ENCODE measurements around the gene SLCO2B1.

Gene SLCO2B1

DNA sequence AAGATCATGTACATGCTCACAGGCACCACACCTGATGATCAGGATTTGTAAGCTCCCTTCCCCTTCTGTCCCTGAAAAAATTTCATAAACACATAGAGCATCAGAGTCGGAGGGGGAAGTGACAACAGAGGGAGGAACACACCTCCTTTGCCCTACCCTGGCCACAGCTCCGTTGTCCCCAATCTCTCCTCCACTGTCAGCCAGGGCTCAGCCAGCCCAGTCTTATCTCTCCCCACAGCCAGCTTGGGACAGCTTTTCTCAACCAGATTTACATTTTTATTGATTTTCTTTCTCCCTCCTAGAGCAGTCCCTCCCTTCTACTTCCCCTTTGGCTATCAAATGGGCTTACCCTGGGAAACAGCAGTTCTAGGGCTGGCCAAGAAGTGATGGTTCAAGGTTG is 57.5 kb downstream of the SLCO2B1 start:
- H3K4me1 ChIP-seq (ENCODE audit: low read depth, poor library complexity, severe bottlenecking), result no peaks in the 10 kb centered on the region
- H2AFZ ChIP-seq (ENCODE audit: low read depth), result no peak overlapping the region
- no peak overlapping the region for H3K4me2 ChIP-seq
- TF ChIP-seq, protein P1, sequence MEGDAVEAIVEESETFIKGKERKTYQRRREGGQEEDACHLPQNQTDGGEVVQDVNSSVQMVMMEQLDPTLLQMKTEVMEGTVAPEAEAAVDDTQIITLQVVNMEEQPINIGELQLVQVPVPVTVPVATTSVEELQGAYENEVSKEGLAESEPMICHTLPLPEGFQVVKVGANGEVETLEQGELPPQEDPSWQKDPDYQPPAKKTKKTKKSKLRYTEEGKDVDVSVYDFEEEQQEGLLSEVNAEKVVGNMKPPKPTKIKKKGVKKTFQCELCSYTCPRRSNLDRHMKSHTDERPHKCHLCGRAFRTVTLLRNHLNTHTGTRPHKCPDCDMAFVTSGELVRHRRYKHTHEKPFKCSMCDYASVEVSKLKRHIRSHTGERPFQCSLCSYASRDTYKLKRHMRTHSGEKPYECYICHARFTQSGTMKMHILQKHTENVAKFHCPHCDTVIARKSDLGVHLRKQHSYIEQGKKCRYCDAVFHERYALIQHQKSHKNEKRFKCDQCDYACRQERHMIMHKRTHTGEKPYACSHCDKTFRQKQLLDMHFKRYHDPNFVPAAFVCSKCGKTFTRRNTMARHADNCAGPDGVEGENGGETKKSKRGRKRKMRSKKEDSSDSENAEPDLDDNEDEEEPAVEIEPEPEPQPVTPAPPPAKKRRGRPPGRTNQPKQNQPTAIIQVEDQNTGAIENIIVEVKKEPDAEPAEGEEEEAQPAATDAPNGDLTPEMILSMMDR (conservative IDR thresholded peaks at IDR 0.05; ENCODE audit: low read depth, low read length), result no peak
- no peak overlapping the region for H3K4me3 ChIP-seq (IDR thresholded peaks at IDR 0.05; ENCODE audit: insufficient read depth, low read depth, low read length)
- no peaks in the 10 kb centered on the region for H4K20me1 ChIP-seq (ENCODE audit: insufficient read depth)
- H3K79me2 ChIP-seq (ENCODE audit: insufficient read depth, low read depth), result no peaks in the 10 kb centered on the region
- H3K9ac ChIP-seq, result no peak overlapping the region
- no peaks in the 10 kb centered on the region for H3K36me3 ChIP-seq (ENCODE audit: insufficient read depth)
- no peaks in the 10 kb centered on the region for H3K27me3 ChIP-seq (ENCODE audit: insufficient read depth, low read depth)
- no peak overlapping the region for H3K27ac ChIP-seq

DNA sequence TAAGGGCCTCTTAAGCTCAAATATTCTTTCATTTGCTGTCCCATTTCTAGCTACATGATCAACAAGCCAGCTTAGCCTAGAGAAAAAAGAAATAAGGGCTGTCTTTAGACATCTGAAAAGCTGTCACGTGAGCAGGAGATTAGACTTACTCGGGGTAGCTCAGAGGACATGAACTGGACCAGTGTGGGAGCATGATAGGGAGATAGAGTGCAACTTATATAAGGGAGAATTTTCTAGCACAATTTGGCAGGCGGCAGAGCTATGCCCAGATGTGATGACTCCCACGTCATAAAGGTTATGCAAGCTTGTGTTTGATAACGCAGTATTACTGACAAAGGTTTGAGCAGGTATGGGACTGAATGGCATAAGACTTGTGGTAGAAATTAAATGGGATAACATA is 61.5 kb downstream of the SLCO2B1 start:
- TF ChIP-seq, protein P1 (conservative IDR thresholded peaks at IDR 0.05; ENCODE audit: low read depth, low read length), result no peak
- H3K4me2 ChIP-seq, result no peak overlapping the region
- H3K4me3 ChIP-seq (IDR thresholded peaks at IDR 0.05; ENCODE audit: insufficient read depth, low read depth, low read length), result no peak overlapping the region
- no peak overlapping the region for H3K27ac ChIP-seq
- H3K36me3 ChIP-seq (ENCODE audit: insufficient read depth), result no peaks in the 10 kb centered on the region
- H3K4me1 ChIP-seq (ENCODE audit: low read depth, poor library complexity, severe bottlenecking), result no peaks in the 10 kb centered on the region
- H3K9ac ChIP-seq, result no peak overlapping the region
- no peaks in the 10 kb centered on the region for H3K27me3 ChIP-seq (ENCODE audit: insufficient read depth, low read depth)
- no peaks in the 10 kb centered on the region for H3K79me2 ChIP-seq (ENCODE audit: insufficient read depth, low read depth)
- H2AFZ ChIP-seq (ENCODE audit: low read depth), result no peak overlapping the region
- H4K20me1 ChIP-seq (ENCODE audit: insufficient read depth), result no peaks in the 10 kb centered on the region

DNA sequence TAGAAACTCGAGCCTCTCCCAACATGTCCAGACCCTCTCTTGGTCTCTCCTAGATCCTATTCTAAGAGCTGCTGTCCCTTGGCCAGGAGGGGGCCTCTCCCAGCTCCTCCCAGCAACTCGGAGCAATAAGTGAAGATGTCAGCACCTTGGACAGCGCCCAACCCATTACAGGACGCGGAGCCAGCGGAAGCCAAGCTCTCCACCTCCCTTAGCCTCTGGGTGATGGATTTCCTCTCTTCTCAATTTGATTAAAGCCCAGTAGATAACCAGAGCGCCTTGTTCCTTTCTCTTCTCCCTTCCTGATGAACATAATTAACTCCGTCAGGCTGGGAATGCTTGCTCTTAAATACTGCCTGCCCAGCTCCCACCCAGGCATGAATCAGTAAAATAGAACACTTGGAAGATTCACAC is 63.5 kb downstream of the SLCO2B1 start:
- TF ChIP-seq, protein P1 (conservative IDR thresholded peaks at IDR 0.05; ENCODE audit: low read depth, low read length), result no peak
- Histone ChIP-seq H3K9ac (no peak overlapping the region), H3K79me2 (ENCODE audit: insufficient read depth, low read depth) (no peaks in the 10 kb centered on the region), H2AFZ (ENCODE audit: low read depth) (no peak overlapping the region), H3K4me3 (IDR thresholded peaks at IDR 0.05; ENCODE audit: insufficient read depth, low read depth, low read length) (no peak overlapping the region), H3K36me3 (ENCODE audit: insufficient read depth) (no peaks in the 10 kb centered on the region), H3K4me1 (ENCODE audit: low read depth, poor library complexity, severe bottlenecking) (no peaks in the 10 kb centered on the region), H4K20me1 (ENCODE audit: insufficient read depth) (no peaks in the 10 kb centered on the region), H3K4me2 (no peak overlapping the region), H3K27me3 (ENCODE audit: insufficient read depth, low read depth) (no peaks in the 10 kb centered on the region), H3K27ac (no peak overlapping the region)

DNA sequence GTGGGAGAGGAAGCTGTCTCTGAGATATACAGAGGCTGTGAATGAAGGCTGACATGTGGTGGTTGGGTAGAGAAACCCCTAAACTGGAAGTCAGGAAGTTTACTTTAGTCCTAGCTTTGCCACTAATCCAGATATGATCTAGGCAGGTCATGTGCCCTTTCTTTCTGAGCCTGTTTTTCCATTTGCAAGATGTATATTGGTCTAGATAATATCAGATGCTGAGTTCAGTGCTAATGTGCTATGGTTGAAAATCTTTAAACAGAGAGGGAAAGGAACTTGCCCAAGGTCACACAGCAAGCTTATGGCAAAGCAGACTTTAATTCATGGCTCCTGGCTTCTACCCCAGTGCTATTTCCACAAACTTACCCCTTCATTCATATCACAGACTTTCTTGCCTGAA is 63.9 kb downstream of the SLCO2B1 start:
- H2AFZ ChIP-seq (ENCODE audit: low read depth), result no peak overlapping the region
- H4K20me1 ChIP-seq (ENCODE audit: insufficient read depth), result no peaks in the 10 kb centered on the region
- no peak overlapping the region for H3K9ac ChIP-seq
- no peak overlapping the region for H3K27ac ChIP-seq
- H3K4me2 ChIP-seq, result no peak overlapping the region
- H3K36me3 ChIP-seq (ENCODE audit: insufficient read depth), result no peaks in the 10 kb centered on the region
- no peaks in the 10 kb centered on the region for H3K27me3 ChIP-seq (ENCODE audit: insufficient read depth, low read depth)
- TF ChIP-seq, protein P1 (conservative IDR thresholded peaks at IDR 0.05; ENCODE audit: low read depth, low read length), result no peak
- no peaks in the 10 kb centered on the region for H3K4me1 ChIP-seq (ENCODE audit: low read depth, poor library complexity, severe bottlenecking)
- no peaks in the 10 kb centered on the region for H3K79me2 ChIP-seq (ENCODE audit: insufficient read depth, low read depth)
- H3K4me3 ChIP-seq (IDR thresholded peaks at IDR 0.05; ENCODE audit: insufficient read depth, low read depth, low read length), result no peak overlapping the region
